ENCODE data around the gene NMNAT1.

DNA sequence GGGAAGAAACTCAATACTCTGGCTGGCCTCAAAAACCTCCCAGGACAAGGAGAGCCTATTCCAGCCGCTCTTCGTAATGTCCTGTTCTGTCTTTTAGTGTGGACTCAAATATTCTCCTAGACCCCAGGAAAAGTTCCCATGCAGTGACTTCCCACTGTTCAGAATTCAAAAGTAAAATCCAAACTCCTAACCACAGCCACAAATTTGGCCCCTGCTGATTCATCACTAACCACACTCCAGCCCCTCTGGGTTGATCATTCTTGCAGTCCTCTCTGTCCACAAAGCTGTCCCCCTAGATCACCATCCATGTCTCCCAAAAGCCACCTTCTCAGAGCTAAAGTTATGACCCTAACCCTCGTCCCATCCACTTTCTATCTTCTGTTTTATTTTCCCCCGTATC lies 38.3 kb upstream of the NMNAT1 start:
- TF ChIP-seq, protein P1, sequence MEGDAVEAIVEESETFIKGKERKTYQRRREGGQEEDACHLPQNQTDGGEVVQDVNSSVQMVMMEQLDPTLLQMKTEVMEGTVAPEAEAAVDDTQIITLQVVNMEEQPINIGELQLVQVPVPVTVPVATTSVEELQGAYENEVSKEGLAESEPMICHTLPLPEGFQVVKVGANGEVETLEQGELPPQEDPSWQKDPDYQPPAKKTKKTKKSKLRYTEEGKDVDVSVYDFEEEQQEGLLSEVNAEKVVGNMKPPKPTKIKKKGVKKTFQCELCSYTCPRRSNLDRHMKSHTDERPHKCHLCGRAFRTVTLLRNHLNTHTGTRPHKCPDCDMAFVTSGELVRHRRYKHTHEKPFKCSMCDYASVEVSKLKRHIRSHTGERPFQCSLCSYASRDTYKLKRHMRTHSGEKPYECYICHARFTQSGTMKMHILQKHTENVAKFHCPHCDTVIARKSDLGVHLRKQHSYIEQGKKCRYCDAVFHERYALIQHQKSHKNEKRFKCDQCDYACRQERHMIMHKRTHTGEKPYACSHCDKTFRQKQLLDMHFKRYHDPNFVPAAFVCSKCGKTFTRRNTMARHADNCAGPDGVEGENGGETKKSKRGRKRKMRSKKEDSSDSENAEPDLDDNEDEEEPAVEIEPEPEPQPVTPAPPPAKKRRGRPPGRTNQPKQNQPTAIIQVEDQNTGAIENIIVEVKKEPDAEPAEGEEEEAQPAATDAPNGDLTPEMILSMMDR (conservative IDR thresholded peaks at IDR 0.05 in 1 of 2, IDR thresholded peaks at IDR 0.05 in 1 of 2; ENCODE audit: low read depth in 1 of 2, low read length in 2 of 2) = no peak
- TF ChIP-seq EZH2 (IDR thresholded peaks at IDR 0.05; ENCODE audit: low read length, missing control alignments) = no peak

Data from fibroblast of lung (primary cell).